Measurements from ENCODE around the gene NEDD4L. TPM values are rescaled to one million over a fixed set of nuclear protein-coding genes. Genes with fewer than 3 reads are reported as not detected.

NEDD4L gene
- total RNA-seq, 1 donor from 2014 or later: 55.9 TPM

DNA sequence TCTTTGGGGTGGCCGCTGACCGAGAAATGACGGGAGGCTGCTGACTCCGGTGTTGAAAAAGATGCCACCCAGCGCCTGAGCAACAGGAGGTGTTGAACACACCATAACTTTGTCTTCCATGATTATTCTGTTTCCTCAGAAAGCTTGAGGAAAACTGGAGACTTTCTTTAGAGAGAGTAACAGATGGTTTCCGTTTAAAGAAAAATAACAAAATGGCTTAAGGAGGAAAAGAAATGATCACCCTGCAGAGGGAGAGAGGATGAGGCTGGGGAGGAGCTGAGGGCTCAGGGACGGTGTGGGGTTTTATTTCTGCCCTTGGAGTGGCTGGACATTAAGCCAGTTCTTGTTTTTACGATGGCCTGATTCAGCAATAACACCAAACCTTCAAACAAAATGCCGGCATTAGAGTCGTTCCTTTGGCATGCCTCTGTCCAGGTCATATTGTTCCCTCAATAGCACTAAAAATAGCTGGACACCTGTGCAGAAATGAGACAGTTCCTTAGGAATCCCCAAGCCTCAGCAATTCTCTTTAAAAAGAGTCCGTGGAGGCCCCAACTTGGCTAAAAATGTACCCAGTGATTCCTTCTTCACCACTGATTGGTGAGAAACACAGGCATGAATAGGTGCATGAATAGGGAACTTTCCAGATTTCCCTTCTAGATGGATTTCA is 402.5 kb downstream of the NEDD4L start:
- no peak for ATAC-seq
- no peak for DNase-seq (ENCODE audit: missing footprints)
- intact Hi-C loops (cut with DNase I): no loop called here

DNA sequence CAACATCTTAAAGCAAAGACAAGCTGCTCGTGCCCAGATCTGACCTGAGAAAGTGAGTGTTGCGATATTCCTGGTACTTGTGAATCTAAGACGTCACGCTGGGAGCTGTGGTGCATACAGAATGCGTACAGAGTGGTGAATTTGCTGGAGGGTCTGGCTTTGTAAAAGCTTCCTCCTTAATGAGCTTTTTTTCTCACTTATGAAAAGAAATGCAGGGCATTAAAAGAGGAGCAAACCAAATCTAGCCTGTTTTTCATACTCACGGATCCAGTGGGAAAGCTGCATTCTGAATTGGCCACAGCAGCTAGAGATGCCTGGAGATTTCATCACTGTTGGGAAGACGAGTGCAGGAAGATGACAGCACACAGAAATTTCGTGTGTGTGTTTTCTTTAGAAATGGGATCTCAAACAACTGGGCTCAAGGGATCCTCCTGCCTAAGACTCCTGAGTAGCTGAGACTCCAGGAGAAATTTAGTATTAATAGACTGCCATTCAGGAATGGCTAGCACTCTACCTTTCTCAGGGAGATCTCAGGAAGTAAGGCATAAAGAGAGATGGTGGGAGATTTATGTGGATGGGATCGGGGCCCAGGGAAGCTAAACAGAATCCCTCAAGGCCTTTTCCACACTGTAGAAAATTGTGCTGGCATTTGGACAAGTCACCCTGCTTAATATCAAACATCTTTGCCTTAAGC is 403.5 kb downstream of the NEDD4L start:
- intact Hi-C loops (cut with DNase I): no loop called here
- no peak for ATAC-seq
- DNase-seq (ENCODE audit: missing footprints): no peak

GRCh38 chr18:58449464-58449863 is 405.4 kb downstream of the NEDD4L start:
- DNase-seq (ENCODE audit: missing footprints) (no peak), ATAC-seq (no peak)
- intact Hi-C loops (cut with DNase I): no loop called here

Small RNA genes lying within 50 kb of the gene (microRNA-seq; reads per million reads assigned to microRNA genes)
- not detected for gene MIR3591

Other genes starting within 250 kb of the NEDD4L start
- gene ATP8B1, start 240.9 kb upstream of the NEDD4L start, total RNA-seq: 5.0 TPM

Measured in Right ventricle myocardium inferior (tissue), 1 donor.